ENCODE data around the gene WDCP.

- TF ChIP-seq POLR2A (IDR thresholded peaks at IDR 0.05; ENCODE audit: low read depth, low read length) (no peak), POLR2AphosphoS5 (IDR thresholded peaks at IDR 0.05; ENCODE audit: low read depth, low read length) (no peak), TAF1 (IDR thresholded peaks at IDR 0.05; ENCODE audit: borderline replicate concordance, low read depth, low read length) (no peak)
These were observed 53.4 kb downstream of the WDCP start for GRCh38 chr2:23993736-23994269.

All from GM12892 (cell line).